ENCODE results near the gene TMUB1. TPM values are rescaled to one million over a fixed set of nuclear protein-coding genes. Genes with fewer than 3 reads are reported as not detected.

Gene TMUB1
- total RNA-seq, 1 experiment from 2014 or later, result 73.4 TPM

DNA sequence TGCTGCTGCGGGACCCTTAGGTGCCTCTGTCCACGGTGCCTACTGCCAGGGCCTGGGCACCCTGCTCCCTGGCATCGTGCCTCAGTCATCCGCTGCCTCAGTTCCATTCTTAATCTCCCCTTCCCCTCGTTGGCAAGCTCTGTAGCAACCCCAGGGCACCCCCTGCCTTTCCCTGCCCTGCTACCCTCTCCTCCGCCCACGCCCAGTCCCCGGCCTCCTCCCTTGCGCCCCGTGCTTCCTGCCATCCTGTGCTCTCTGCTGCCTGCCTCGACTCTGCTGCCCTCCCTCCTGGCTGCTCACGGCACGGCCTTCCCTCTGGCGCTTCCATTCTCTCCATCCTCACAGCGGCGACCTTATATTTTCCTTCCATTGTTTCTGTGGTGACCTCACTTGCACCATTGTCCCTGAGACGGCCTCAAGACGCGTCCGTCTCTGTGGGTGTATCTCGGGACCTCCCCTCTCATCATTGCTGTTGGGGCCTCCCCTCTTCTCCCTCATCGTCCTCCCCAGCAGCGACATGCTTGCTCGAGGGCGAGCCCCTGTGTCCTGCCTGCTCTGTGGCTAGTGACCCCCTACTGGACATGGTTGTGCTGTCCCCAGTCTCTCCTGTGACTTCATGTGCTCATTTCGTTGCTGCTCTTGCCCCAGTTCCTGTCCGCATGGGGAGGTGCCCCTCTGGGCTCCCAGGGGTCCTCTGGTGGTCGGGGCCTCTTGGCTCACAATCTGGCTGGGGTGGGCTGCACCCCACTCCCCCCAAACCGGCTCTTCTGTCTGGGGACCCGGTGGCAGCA lies 38.3 kb upstream of the TMUB1 start:
- no peak for DNase-seq (ENCODE audit: low read depth)

DNA sequence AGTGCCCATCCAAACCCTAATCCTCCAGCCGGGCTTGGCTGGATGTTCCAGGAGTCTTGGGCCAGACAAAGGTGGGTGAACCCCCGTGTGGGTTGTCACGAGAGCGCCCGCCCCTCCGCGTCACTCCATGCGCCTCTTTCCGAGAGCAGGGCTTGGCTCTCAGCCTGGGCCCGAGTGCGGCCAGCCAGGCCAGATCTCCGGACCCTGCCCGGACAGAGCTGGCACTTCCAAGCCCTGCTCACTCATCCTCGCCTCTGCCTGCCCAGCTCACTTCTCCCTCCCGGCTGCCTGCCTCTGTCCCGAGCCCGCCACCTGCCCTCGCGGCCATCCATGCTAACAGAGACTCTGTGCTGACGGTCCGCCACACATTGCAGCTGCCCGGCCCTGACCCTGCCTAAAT lies 37.6 kb upstream of the TMUB1 start:
- no peak for DNase-seq (ENCODE audit: low read depth)

DNA sequence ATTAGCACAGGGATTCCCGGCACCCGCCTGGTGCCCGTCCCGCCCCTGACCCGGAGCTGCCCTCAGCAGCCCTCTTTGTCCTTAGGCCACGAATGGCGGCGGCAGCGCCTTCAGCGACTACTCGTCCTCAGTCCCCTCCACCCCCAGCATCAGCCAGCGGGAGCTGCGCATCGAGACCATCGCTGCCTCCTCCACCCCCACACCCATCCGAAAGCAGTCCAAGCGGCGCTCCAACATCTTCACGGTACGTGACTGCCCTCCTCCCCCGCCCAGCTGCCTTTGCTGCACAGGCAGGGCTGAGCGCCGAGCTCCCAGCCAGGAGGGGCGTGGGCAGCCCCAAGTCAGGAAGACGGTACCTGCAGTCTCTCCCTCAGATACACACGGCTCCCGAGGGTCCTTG lies 36.6 kb upstream of the TMUB1 start:
- DNase-seq (ENCODE audit: low read depth), result no peak

DNA sequence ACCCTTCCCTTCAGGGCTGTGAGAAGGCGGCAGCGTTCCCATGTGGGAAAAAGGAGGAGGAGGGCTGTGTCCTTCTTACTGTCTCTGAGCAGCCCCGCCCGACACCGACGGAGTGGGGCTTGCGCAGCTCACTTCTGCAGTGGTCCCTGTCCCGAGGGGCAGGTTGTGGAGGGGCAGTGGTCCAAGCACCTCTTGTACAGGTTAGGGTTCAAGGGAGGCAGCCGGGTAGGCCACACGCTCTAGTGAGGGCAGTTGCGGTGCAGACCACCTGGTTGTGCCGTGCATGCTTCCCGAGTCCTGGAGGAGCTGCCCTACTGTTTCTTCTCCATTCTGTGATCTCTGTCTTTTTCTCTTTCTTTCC lies 35.7 kb upstream of the TMUB1 start:
- no peak for DNase-seq (ENCODE audit: low read depth)

DNA sequence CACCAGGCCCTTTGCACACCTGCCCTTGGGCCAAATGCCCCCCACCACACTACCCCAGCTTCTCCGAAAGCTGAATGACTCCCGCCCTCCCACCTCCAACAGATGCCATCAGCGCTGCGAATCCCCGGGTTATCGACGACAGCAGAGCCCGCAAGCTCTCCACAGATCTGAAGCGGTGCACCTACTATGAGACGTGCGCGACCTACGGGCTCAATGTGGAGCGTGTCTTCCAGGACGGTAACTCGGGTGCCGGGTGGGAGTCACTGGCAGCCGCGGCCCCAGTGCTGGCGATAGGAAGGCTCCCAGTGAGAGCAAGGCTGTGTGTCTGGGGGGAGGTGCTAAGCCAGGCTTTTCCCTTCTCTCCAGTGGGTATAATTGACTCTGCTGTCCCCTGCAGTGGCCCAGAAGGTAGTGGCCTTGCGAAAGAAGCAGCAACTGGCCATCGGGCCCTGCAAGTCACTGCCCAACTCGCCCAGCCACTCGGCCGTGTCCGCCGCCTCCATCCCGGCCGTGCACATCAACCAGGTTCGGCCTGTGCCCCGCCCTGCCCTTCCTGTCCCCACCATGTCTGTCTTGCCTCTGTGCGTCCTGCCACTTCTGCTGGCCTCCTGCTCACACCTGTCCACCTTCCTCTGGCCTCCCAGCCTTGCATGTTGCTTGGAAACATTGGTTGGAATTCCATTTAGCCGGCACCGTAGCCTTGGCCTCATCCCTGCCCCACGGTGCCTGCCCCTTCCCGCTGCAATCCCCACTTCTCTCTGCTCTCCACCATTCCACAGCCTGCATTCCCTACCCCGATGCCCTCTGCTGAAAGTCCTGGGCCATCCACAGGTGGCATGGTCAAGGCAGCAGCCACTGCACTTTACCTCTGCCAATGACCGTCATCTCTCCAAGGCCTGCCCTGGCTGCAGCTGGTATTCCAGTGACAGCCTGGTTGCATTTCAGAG lies 35.1 kb upstream of the TMUB1 start:
- no peak for DNase-seq (ENCODE audit: low read depth)

DNA sequence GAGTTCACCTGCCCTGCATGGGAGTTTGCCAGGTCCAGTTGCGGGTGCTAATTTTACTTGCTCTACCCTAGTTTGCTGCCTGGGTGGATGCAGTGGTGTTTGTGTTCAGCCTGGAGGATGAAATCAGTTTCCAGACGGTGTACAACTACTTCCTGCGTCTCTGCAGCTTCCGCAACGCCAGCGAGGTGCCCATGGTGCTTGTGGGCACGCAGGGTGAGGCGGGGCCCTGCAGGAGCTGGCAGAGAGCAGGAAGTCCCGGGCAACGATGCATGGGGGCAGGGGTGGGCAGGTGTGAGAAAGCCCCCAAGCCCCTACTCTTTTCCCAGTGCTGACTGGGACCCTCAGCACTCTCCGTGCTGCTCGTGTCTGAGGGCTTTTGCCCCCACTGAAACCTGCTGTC lies 34.3 kb upstream of the TMUB1 start:
- DNase-seq (ENCODE audit: low read depth), result no peak

DNA sequence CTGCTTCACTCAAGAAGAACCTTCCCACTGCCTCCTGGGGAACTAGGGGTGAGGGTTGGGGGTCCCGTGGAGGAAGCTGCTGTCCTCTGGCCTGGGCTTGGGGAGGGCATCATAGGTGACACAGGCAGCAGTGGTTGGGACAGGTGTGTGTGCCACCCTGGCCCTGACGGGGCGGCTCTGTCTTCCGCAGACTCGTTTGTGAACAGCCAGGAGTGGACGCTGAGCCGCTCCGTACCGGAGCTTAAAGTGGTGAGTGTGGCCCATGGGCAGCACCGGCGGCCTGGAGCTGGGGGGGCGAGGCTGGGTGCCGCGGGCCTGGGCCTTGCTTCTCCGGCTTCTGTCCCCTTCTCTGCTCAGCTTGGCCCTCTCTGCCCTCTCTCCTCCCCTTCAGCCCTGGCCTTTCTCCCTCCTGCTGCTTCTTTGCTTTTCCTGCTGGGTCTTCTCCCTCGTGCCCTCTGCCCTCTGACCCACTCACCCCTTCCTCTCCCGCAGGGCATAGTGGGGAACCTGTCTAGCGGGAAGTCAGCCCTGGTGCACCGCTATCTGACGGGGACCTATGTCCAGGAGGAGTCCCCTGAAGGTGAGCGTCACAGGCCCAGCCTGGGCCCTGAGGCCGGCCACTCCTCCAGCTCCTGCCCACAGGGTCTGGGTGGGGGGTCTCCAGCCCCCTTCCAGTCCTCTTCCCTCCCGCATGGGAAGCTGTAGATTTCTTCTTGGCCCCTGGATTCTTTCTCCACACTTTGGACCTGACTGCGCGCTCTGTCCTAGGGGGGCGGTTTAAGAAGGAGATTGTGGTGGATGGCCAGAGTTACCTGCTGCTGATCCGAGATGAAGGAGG lies 33.5 kb upstream of the TMUB1 start:
- DNase-seq (ENCODE audit: low read depth), result no peak

DNA sequence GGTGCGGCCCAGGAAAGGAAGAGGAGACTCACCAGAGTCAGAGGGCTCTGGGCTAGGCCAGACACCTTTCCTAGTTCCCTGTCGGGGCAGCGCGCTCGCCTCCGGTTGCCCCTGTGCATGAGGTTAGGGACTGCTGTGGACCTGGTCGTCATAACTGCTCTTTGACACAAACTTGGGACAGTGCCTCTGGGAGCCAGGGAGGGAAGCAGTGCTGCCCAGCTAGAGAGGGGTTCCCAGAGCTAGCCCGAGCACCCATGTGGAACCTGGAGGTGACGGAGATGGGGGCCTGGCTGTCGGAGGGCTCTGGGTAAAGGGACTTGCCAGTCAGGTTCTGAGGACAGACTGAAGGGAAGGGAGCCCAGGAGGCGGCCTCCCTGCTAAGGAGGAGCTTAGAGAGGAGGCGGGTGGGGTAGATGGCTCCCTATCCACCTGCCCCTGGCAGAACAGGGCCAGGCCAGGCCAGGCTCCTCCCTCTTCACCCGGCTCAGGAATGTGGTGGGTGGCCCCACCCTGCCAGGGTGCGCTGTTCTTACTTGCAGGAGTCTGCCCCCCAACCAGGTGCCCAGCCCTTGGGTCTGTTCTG lies 32.6 kb upstream of the TMUB1 start:
- no peak for DNase-seq (ENCODE audit: low read depth)

DNA sequence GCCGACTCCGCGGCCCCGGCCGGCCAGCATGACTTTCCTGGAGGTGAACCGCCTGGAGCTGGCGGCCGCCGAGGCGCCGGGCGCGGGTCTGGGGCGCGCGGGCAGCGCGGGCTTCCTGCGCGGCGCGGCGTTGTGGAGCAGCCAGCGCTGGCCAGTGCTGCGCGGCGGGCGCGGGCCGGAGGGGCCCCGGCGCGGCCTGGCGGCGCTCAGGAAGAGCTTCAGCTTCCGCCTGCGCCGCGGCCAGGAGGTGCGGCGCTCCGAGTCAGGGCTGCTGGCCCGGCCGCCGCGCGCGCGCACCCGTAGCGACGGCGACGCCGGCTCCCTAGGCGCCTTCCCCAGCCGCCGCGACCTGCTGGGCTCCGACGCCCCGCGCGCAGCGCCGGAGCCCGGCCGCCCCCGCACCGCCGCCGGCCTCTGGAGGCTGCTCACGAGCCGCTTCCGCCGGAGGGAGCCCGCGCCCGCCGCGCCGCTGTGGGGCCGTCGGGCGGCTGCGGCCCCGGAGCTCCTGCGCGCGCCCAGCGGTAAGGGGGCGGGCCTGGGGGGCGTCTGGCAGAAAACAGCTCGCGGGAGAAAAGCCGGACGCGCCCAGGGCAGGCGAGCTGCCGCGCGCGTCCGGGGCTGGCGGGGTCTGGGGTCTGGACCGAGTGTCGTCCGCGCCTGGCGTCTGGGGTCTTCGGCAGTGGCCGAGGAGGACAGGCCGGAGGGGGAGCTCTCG lies 32.0 kb upstream of the TMUB1 start:
- no peak for DNase-seq (ENCODE audit: low read depth)

DNA sequence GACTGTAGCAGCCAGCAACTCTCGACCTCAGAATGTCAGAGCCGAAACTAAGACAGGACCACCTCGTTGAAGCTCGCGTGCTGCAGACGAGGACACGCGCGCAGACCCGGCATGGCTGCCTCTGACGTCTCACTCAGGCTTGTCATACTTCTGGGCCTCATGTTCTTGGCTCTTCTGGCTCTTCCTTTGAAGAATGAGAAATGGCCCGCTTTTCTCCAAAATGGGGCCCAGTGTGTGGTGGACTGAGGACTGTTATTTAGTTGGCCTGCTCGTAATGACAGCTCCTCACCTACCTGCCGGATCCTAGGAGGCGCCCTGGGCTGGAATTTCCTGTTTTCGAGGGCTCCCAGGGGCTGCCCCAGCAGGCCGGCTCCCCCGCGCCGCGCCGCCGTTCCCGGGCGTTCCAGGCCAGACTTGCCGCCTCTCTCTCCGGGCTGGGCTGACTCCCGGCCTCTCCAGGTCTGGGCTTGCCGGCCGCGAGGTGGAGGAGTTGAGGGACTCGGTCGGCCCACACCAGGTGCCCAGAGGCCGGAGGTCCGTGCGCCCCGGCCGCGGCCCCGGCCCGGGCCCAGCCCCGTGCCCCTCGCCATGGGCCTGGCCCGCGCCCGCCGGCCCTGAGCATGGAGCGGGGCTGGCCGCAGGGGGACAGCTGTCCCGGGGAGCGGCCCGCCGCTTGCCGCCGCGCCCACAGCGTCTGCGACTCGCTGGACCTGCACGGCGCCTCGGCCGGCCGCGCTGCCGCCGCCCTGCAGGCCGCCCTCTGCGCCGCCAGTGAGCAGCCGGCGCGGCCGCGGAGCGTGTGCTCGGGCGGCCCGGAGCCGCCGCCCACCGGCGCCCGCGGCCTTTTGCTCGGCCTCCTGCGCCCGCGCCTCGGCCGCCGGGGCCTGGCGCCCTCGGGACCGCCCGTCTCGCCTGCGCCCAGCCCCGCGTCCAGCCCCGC lies 31.1 kb upstream of the TMUB1 start:
- no peak for DNase-seq (ENCODE audit: low read depth)

DNA sequence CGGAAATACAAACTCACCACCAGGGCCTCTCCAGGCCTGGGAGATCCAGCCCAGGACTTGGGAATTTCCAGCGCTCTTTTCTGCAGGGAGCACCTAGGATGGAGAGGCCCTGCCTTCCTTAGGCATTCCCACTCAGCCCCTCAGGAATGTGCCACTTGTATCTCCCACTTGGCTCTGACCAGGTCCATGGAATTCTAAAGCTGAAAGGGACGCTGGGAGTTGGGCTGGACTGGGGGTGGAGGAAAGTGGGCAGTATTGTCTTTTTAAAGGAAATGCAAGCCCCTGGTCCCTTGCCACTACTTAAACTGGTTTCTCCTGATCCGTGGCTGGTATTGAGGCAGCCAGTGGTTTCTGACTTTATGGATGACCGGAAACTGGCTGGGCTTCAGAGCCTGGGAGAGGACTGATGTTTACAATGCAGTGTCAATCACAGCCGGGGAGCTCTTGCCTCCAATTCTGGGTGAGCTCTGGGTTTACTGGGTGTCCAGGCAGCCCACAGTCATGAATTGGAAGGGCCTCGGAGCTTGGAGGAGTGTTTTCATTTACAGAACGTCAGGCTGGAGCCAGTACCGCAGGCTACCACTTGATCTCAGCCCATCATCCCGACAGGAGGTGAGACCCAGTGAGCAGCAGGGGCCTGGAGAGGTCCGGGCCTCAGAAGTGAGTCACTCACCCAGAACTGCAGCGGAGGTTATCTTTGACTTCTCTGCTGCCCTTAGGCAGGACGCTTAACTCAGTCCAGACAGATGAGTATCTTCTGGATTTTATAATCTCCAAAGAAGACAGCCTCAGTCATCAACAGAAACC lies 30.3 kb upstream of the TMUB1 start:
- DNase-seq (ENCODE audit: low read depth), result peak; percentile 93

DNA sequence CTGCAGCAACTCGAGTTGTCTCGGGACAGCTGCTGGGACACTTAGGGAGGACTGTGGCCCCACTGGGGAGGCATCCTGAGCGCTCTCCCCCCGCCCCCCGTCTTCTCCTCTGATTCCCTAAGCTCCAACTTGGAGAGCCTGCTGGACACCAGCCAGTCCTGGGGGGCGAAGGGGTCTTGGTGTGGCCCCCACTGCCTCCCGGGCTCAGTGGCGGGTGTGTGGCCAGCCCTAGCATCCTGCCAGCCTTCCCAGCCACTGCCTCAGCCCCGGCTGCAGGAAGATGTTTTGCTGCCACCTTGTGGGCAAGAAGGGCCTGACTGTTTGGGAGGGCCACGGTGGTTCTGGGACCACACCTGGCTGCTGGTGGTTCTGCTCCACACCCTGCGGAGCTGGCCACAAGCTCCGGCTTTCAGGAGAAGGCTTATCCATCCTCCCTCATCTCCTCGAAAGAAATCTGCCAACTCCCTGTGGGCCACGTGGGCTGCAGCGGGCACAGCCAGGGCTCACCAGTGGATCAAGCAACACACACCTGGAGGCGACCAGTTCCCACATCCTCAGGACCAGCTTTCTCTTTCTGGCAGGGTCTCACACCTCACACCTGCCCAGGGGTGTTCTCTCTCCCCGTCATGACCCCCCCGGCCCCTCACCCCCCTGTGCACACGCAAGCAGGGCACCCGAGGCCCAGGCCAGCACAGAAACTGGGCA lies 27.8 kb upstream of the TMUB1 start:
- peak; percentile 67 for DNase-seq (ENCODE audit: low read depth)

DNA sequence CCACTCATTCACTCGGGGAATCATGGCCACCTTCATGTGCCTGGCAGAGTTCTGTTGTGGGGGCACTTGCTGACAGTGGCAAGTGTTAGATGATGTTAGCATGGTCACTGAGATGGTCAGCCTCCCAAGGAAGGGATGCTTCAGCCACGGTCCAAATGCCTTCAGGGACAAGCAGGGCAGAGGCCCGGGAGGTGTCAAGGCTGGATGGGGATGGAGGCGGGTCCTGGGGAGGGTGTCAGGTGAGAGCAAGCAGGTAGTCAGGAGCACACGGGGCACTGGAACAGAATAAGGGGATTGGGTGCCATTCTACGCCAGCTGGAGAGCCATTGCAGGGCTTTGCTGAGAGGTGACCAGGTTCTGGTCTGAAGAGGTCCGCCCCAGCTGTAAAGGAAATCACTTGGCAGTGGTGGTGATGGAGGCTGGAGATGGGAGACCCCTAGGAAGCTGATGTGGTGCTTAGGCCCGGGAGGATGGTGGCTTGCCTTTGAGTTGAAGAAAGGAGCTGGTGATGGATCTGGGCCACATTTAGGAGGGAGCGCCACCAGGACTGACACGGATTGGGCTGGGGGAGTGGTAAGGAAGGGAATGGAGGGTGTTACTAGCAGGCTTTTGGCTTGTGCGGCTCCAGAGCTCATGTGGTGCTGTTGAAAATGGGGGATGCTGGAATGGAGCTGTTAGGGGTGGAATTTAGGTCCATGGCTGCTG lies 27.1 kb upstream of the TMUB1 start:
- no peak for DNase-seq (ENCODE audit: low read depth)

DNA sequence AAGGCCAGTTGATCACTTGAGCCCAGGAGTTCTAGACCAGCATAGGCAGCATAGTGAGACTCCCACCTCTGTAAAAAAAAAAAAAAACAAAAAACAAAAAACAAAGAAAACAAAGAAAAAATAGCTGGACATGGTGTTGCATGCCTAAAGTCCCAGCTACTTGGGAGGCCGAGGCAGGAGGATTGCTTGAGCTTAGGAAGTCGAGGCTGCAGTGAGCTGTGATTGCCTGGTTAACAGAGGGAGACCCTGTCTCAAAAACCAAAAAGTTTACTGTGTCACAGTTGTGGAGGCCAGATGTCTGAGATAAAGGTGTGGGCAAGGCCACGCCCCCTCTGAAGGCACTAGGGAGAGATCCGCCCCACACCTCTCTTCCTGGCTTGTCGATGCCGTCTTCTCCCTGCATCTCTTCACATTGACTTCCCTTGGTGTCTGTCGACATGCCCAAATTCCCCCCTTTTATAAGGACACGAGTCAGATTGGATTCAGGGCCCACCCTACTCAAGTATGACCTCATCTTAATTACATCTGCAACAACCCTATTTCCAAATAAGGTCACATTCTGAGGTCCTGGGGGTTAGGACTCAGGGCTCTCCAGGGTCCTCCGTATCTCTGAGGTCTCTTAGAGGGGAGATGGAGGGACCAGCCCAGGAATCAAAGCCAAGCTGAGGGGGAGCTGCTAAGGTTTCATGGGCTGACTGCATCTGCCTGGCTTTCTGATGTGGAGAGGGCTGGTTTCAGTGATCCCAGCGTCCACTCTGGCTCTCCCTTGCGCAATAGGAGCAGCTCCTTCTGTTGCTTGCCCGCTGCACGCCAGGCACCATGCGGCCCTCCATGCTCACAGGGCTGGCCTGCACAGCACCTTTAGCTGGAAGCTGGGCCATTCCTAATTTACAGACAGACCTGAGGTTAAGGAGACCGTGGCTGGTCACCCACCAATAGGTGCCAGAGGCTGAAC lies 26.1 kb upstream of the TMUB1 start:
- no peak for DNase-seq (ENCODE audit: low read depth)

DNA sequence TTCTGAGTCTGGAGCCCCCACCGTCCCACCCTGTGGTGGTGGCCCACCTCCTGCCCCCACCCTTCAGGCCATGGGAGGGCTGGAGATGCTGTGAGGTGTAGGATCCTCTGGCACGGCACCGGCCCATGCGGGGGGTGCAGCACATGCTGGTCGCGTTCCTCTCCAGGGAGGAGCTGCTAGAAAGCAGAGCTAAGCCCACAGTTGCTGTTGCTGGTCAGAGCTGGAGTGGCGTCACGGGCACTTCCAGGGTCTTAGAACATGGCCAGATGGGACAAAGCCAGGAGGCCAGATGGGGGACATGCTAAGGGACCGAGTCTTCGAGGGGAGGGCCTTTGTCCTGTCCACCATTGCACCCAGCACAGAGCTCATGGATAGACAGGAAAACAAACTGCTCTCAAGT lies 24.6 kb upstream of the TMUB1 start:
- DNase-seq (ENCODE audit: low read depth), result no peak

DNA sequence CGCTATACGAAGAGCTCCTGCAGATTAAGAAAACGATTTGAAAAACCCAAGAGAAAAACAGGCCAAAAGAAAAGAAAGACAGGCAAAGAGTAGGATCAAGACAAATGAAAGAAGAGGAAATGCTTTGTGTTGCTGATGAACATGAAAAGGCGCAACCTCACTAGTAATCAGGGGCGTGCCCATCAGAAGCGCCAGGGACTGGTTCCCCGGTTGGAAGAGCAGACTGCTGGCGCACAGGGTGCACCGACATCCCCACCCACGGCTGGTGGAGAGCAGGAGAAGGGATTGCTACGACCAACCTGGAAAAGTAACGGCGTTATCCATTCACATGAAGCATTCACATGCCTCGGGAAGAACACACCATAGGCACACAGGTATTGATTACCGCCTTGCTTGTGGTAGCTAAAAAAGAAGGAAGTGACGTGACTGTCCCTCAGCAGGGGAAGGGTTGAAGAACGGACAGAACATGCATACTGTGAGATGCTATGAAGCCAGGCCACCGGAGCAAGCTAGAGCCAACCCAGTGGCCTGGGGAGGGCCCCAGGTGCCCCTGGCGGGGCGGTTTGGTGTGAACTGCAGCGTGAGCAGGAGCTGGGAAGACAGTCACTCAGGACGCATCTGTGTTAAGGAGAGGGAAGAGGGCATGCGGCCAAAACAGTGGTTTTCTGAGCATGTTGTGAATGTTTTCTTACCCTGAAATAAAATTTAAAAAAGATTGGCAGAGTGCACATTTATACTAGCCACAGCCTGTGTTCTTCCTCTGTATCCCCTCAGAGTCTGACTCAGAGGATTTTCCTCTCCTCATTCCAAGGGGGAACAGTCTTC lies 21.3 kb upstream of the TMUB1 start:
- peak; percentile 79 for DNase-seq (ENCODE audit: low read depth)

Measured in M059J (cell line).